Fibroblast of lung (primary cell): ENCODE results near the gene CAMK1D.

Source experiments
- CTCF ChIP-seq, 2 donors: IDR thresholded peaks in 1 of 2; conservative IDR thresholded peaks in 1 of 2; 1 replicate in 1 of 2; 2 replicates in 1 of 2; pipeline ENCODE4 v1.5.1; 2011 to 2012; ENCODE audit warnings: low read length in 2 of 2, control low read depth in 1 of 2, inconsistent platforms in 1 of 2, low read depth in 1 of 2, mild to moderate bottlenecking in 1 of 2
- EZH2 ChIP-seq: IDR thresholded peaks from 2 replicates; pipeline ENCODE4 v1.5.1; 2012; ENCODE audit warnings: low read length, control low read depth, mild to moderate bottlenecking; ENCODE audit errors: missing control alignments

DNA sequence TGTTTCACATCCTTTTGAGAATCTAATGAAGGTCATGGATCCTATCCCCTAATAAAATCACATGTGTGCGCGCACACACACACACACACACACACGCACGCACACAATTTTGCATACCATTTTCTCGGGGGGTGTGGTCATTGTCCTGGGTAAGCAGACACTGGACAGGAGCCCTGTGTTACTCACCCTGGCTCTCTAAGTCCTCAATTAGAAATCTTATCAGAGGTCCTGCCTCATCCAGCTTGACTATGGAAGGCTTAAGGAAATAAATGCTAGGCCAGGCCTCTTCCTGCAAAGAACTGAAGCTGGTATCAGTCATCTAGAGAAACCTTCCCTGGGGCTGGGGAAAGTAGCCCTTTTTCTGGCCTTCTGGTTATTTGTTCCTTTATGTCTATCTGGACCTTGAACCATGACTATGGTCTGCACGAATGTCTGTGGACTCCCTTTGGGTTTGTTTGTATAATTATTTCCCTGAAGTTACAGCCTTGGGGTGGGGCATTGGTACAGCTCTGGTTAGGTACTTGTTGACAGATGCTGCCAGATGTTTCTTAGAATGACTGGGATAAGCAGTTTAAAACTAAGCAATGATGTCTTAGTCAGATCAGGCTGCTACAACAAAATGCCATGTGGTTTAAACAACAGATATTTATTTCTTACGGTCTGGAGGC is 443.7 kb downstream of the CAMK1D start:
- TF ChIP-seq CTCF (conservative IDR thresholded peaks at IDR 0.05 in 1 of 2, IDR thresholded peaks at IDR 0.05 in 1 of 2; ENCODE audit: low read depth in 1 of 2, low read length in 2 of 2): no peak
- no peak for TF ChIP-seq EZH2
